GM18505 (cell line): ENCODE results near the gene KLHL26.
"Not testable (repeated sequence)": the region's sequence is repeated elsewhere in the genome, so short reads cannot be mapped to it uniquely, and the experiment has no call there.

Experiments used
- ATAC-seq: cut with Tn5 transposase; IDR thresholded peaks from one replicate; pipeline ENCODE4 v1.9.1; 2021; ENCODE audit not compliant: unreplicated experiment
- POLR2A ChIP-seq: IDR thresholded peaks from 4 replicates; pipeline ENCODE4 v1.6.1; 2011; ENCODE audit warnings: borderline replicate concordance; ENCODE audit not compliant: insufficient read depth, insufficient read length; ENCODE audit errors: extremely low read depth

KLHL26 gene, protein sequence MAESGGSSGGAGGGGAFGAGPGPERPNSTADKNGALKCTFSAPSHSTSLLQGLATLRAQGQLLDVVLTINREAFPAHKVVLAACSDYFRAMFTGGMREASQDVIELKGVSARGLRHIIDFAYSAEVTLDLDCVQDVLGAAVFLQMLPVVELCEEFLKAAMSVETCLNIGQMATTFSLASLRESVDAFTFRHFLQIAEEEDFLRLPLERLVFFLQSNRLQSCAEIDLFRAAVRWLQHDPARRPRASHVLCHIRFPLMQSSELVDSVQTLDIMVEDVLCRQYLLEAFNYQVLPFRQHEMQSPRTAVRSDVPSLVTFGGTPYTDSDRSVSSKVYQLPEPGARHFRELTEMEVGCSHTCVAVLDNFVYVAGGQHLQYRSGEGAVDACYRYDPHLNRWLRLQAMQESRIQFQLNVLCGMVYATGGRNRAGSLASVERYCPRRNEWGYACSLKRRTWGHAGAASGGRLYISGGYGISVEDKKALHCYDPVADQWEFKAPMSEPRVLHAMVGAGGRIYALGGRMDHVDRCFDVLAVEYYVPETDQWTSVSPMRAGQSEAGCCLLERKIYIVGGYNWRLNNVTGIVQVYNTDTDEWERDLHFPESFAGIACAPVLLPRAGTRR

DNA sequence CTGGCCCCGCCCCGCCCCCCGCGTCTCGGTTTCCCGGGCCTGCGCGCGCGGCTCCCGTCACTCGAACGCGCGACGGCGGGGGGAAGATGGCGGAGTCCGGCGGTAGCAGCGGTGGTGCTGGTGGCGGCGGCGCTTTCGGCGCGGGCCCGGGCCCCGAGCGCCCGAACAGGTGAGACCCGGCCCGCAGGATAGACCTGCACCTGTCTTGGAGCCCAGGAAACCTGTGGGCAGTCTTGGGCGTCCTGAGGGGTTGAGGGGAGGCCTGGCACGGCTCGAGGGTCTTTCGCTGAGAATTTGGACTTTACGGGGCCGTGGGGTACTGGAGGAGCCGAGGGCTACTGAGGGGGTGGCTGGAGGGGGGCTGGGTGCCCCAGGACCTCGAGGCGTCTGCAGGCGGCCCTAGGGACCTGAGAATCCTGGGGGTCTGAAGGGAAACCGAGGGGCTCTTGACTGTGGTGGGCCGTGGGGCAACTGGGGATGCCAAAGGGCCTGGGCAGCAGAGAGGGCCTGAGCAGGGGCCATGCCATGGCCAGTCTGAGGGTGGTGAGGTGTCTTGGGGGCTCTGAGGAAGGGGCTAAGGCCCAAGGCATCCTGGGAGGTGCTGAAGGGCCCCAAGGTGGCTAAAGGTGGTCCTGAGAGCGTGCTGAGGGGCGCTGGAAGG, at the start of gene KLHL26:
Gene KLHL26, plus strand, starts transcription at position 60 of the 661 bp plus-strand sequence. Its CDS starts 27 bp downstream, at position 87.
- ATAC-seq: no peak
- TF ChIP-seq POLR2A: peak; percentile 75

GRCh38 chr19:18587561-18587960, 49.3 kb upstream of the KLHL26 start:
- no peak for ATAC-seq
- TF ChIP-seq POLR2A: no peak

- no peak for TF ChIP-seq POLR2A
- ATAC-seq: peak; percentile 1
These were observed 48.7 kb upstream of the KLHL26 start for GRCh38 chr19:18587962-18588610.

GRCh38 chr19:18588611-18589379, 48.0 kb upstream of the KLHL26 start, which contains the start of gene REX1BD:
Gene REX1BD, plus strand, starts transcription at chr19:18588798. Its CDS starts 4 bp downstream, at chr19:18588802.
- TF ChIP-seq POLR2A: peak; percentile 73
- ATAC-seq: peak; percentile 60

DNA sequence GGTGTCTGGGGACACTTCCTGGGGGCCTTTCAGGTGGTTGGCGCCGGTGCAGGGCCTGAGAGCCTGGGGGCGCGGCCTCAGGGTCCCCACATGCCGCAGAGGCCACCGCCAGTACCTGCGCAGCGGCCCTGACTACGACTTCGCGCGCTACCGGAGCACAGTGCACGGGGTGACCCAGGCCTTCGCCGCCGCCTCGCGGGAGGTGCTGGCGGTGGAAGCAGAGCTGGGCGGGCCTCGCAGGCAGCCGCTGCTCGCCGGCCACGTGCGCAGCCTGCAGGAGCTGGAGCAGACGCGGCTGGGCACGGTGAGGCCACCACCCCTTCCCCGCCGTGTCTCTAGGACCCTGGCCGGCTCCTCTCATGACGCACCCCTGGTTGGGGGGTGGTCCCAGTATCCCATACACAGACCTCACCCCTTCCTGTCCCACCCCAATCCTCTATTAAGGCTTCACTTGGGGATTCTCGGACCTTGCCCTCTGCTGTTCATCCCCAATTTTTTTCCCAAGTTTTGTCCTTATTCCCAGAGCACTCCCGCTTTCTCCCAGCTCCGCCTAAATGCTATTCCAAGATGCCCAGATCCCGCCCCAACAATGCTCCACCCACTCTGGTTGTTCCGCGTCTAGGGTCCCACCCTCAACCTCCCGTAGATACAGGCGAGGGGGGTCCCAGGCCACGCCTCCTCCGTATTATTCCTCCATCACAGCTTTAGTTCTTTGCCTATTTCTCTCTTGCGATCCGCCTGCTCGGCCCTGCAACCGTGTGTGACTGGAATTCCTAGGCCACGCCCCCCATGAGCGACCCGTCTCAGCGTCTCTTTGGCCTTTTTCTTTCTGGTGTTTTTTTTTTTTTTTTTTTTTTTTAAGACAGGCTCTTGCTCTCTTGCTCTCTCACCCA, 47.2 kb upstream of the KLHL26 start:
- TF ChIP-seq POLR2A: no peak
- ATAC-seq: peak; percentile 40

- TF ChIP-seq POLR2A: no peak
- no peak for ATAC-seq
These were observed 46.3 kb upstream of the KLHL26 start for GRCh38 chr19:18590273-18591272.

DNA sequence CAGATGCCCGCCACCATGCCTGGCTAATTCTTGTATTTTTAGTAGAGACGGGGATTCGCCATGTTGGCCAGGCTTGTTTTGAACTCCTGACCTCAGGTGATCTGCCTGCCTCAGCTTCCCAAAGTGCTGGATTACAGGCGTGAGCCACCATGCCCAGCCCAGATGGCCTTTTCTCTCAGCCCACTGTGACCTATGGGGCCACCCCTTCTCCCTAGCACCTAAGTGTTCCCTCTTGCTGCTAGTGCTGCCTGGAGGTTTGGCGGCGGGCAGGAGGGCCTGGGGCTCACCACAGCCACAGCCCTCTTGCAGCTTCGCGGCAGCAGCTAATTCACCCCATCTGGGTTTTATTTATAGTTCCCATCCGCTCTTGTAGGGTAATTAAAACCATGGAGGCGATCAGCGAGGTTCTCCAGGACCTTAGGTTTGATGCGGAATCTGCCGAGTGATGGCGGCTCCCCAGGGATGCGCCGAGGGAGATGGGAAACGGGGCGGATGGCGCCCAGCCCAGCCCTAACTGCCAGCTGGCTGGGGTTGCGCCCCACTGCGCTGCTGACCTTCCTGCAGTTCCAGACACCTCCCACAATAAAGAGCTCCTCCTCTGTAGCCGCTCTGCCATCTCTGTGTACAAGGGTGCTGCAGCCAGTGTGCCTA, 45.0 kb upstream of the KLHL26 start:
- no peak for TF ChIP-seq POLR2A

GRCh38 chr19:18592732-18593131, 44.1 kb upstream of the KLHL26 start:
- ATAC-seq: not testable (repeated sequence)

More for the DNA sequence above, 45.0 kb upstream of the KLHL26 start:
- ATAC-seq: no peak

GRCh38 chr19:18593367-18594095, 43.3 kb upstream of the KLHL26 start:
- no peak for TF ChIP-seq POLR2A

DNA sequence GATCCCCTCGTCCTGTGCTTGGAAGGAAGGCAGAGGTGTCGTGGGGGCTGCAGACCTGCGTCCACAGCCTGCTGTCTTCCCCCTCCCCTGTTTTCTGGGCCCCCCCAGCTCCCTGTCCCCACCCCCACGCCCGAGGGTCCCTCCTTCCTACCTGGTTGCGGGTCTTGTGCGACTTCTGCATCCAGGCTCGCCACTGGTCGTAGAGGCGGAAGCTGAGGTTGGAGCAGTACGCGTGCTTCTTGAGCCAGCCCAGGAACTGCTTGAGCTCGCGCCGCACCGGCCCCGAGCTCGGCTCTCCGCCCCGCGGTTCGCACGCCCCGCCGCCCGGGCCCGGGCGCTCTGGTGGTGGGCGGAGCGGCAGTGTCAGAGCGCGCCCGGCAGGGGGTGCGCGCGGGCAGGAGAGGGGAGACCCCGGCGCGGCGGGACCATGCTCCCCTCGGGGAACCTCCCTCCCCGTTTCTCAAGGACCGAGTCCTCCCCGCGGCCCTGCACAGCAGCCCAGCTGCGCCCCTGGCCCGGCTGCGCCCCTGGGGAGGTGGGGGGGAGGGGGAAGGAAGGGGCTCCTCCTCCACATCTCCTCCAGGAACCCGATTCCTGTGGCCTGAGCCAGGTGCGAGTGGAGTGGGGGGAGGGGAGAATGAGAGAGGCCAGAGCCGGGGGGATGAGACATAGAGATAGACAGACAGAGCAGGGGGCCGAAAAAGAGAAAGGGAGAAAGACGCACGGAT, 42.6 kb upstream of the KLHL26 start:
- peak; percentile 72 for ATAC-seq
- TF ChIP-seq POLR2A: peak; percentile 41

More at GRCh38 chr19:18593367-18594095, 43.3 kb upstream of the KLHL26 start:
- no peak for ATAC-seq
